Smooth muscle cell (in vitro differentiated cells): ENCODE data around the gene KIAA1549. TPM values are rescaled to one million over a fixed set of nuclear protein-coding genes. Genes with fewer than 3 reads are reported as not detected.
A peak's percentile ranks its signal among the peaks of the same experiment; 100 is the strongest.

Experiments
- DNase-seq: peaks from one replicate; lab custom pipeline; 2025; ENCODE audit not compliant: unreplicated experiment; lab: John Stamatoyannopoulos, UW
- H2AFZ ChIP-seq: fragments of 200-600 bp; sonication (generic); 2 replicates; pipeline ENCODE4 v1.6.0; 2016; ENCODE audit warnings: antibody characterized with exemption, low read depth, mild to moderate bottlenecking
- H3F3A ChIP-seq: fragments of 200-600 bp; sonication (generic); 2 replicates; pipeline ENCODE4 v1.6.0; 2017; ENCODE audit warnings: antibody characterized with exemption, low read depth
- H3K27ac ChIP-seq: fragments of 200-600 bp; sonication (generic); 2 replicates; pipeline ENCODE4 v1.5.1; 2016; ENCODE audit warnings: low read depth, mild to moderate bottlenecking
- H3K27me3 ChIP-seq: fragments of 200-600 bp; sonication (generic); 2 replicates; pipeline ENCODE4 v1.6.1; 2016; ENCODE audit warnings: low read depth, mild to moderate bottlenecking
- H3K36me3 ChIP-seq: fragments of 200-600 bp; sonication (generic); 2 replicates; pipeline ENCODE4 v1.5.1; 2016; ENCODE audit warnings: low read depth
- H3K4me1 ChIP-seq: fragments of 200-600 bp; sonication (generic); 2 replicates; pipeline ENCODE4 v1.5.1; 2016; ENCODE audit warnings: low read depth
- H3K4me2 ChIP-seq: fragments of 200-600 bp; sonication (generic); 2 replicates; pipeline ENCODE4 v1.6.0; 2016; ENCODE audit warnings: mild to moderate bottlenecking
- H3K4me3 ChIP-seq: fragments of 200-600 bp; sonication (generic); 2 replicates; pipeline ENCODE4 v1.5.1; 2016; ENCODE audit warnings: mild to moderate bottlenecking
- H3K79me2 ChIP-seq: fragments of 200-600 bp; sonication (generic); 2 replicates; pipeline ENCODE4 v1.6.0; 2016; ENCODE audit warnings: low read depth, mild to moderate bottlenecking
- H3K9ac ChIP-seq: fragments of 200-600 bp; sonication (generic); 2 replicates; pipeline ENCODE4 v1.6.0; 2016; ENCODE audit warnings: low read depth
- H3K9me3 ChIP-seq: fragments of 200-600 bp; sonication (generic); replicated peaks from 2 replicates; pipeline ENCODE4 v1.5.1; 2016; ENCODE audit warnings: low read depth
- H4K20me1 ChIP-seq: fragments of 200-600 bp; sonication (generic); 2 replicates; pipeline ENCODE4 v1.6.0; 2016; ENCODE audit warnings: low read depth
- WGBS: methylation state at CpG from one replicate; pipeline ENCODE4 v1.1.7; 2016; ENCODE audit warnings: low lambda C conversion rate; 5-methylcytosine and 5-hydroxymethylcytosine counted together
- polyA plus RNA-seq: library from polyadenylated mRNA; unstranded; fragments of >200 nt; fragmentation: Nextera tagmentation; extraction: Ambion mirVana; gene quantifications from 2 replicates; pipeline ENCODE4 v1.2.1, GENCODE V29; 2016
- total RNA-seq: library from RNA; depleted of rRNA; stranded (reverse); fragments of >200 nt; gene quantifications from 2 replicates; pipeline ENCODE4 v1.2.3, GENCODE V29; 2014
- TF ChIP-seq, protein P1 (sequence below): fragments of 200-600 bp; sonication (generic); IDR thresholded peaks from 2 replicates; pipeline ENCODE4 v1.5.1; 2017; ENCODE audit warnings: borderline replicate concordance, mild to moderate bottlenecking, antibody characterized with exemption; ENCODE audit not compliant: insufficient read depth, poor library complexity, severe bottlenecking

Gene KIAA1549
- total and polyA plus RNA-seq, 2 experiments from 2014 or later, result 4.1 to 7.1 TPM

DNA sequence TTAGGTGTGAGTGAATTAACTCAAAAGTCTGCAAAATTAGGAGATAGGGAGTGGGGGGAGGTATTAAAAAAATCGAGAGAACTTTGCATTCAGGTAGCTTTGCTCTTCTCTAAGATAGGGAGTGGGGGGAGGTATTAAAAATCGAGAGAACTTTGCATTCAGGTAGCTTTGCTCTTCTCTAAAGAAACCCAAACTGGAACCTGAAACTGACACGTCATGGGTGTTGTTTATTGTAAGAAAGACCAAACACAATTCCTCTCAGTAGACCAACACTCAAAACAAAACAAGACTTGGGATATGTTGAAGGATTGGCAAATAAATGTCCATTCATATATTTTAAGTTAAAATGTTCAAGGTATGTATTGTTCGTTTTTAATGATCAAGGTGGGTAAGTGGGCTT is 87.9 kb downstream of the KIAA1549 start:
- Histone ChIP-seq H2AFZ (no peak overlapping the region), H3K9me3 (no peaks in the 10 kb centered on the region), H3K4me1 (peaks cover 13% of the 10 kb centered on the region), H3K4me3 (no peak overlapping the region), H3F3A (no peaks in the 10 kb centered on the region), H3K27ac (no peak overlapping the region), H3K36me3 (no peaks in the 10 kb centered on the region), H3K4me2 (no peak overlapping the region), H3K27me3 (no peaks in the 10 kb centered on the region), H4K20me1 (no peaks in the 10 kb centered on the region), H3K79me2 (no peaks in the 10 kb centered on the region), H3K9ac (no peak overlapping the region)
- DNase-seq, result no peak
- 95% methylated on average over 4 of the region's 4 CpGs for WGBS
- TF ChIP-seq, protein P1, sequence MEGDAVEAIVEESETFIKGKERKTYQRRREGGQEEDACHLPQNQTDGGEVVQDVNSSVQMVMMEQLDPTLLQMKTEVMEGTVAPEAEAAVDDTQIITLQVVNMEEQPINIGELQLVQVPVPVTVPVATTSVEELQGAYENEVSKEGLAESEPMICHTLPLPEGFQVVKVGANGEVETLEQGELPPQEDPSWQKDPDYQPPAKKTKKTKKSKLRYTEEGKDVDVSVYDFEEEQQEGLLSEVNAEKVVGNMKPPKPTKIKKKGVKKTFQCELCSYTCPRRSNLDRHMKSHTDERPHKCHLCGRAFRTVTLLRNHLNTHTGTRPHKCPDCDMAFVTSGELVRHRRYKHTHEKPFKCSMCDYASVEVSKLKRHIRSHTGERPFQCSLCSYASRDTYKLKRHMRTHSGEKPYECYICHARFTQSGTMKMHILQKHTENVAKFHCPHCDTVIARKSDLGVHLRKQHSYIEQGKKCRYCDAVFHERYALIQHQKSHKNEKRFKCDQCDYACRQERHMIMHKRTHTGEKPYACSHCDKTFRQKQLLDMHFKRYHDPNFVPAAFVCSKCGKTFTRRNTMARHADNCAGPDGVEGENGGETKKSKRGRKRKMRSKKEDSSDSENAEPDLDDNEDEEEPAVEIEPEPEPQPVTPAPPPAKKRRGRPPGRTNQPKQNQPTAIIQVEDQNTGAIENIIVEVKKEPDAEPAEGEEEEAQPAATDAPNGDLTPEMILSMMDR, result no peak

DNA sequence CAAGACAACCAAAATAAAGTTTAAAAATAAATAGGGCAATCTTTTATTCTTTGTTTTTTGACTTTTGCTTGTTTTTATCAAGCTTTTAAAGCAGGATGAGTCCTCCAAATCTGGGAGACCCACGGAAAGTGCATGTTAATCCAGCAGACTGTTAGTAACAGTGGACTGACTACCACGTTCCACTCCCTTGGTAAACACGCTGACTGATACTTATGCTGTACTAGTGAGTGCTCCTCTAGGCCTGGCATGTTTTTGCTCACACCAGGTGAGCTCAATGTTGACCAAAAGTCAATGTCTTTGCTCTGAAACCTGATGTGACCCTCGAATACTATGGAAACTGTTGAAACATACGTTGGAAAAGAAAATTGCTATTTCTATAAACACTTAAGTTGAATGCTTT is 88.4 kb downstream of the KIAA1549 start:
- H3K9ac ChIP-seq, result no peak overlapping the region
- no peak for DNase-seq
- WGBS, result 81% methylated on average over 5 of the region's 5 CpGs
- no peak overlapping the region for H2AFZ ChIP-seq
- no peaks in the 10 kb centered on the region for H3F3A ChIP-seq
- H3K79me2 ChIP-seq, result no peaks in the 10 kb centered on the region
- H3K36me3 ChIP-seq, result no peaks in the 10 kb centered on the region
- TF ChIP-seq, protein P1, result no peak
- no peak overlapping the region for H3K4me2 ChIP-seq
- H4K20me1 ChIP-seq, result no peaks in the 10 kb centered on the region
- no peak overlapping the region for H3K4me3 ChIP-seq
- H3K9me3 ChIP-seq, result no peaks in the 10 kb centered on the region
- H3K4me1 ChIP-seq, result peaks cover 13% of the 10 kb centered on the region
- no peaks in the 10 kb centered on the region for H3K27me3 ChIP-seq
- H3K27ac ChIP-seq, result no peak overlapping the region

DNA sequence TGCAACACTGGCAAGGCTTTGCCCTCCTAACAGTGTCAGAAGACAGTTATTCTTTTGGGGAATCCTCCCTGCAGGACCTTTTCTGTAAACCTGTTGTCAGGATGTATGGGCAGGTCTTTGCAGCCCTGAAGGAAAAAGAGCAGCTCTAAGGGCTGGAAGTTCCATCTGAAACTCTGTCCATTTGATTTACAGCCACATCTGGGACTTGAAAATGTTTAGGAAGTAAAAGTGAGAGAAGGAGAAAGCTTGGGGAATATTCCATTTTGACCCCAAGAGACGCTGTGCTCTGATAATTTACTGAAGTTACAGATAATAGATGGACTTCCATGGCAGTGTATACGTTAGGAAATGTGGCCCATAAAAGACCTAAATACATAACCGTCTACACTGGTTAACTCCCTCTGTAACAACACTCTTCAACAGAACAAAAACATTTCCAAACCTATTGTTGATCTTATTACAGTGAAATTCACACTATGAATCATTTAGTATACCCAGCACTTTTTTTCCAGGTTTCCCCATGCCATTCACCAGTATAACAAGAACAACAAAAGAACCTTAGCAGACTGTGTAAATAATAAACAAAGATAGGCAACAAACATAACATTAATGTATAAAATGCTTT is 89.1 kb downstream of the KIAA1549 start:
- no peak overlapping the region for H3K9ac ChIP-seq
- WGBS, result 64% methylated on average over 3 of the region's 3 CpGs
- no peak overlapping the region for H2AFZ ChIP-seq
- H3K4me2 ChIP-seq, result peak overlapping the region; percentile 48
- peak overlapping the region; percentile 55 for H3K27ac ChIP-seq
- H3K79me2 ChIP-seq, result no peaks in the 10 kb centered on the region
- H4K20me1 ChIP-seq, result no peaks in the 10 kb centered on the region
- no peaks in the 10 kb centered on the region for H3F3A ChIP-seq
- TF ChIP-seq, protein P1, result no peak
- H3K4me3 ChIP-seq, result no peak overlapping the region
- H3K9me3 ChIP-seq, result no peaks in the 10 kb centered on the region
- DNase-seq, result no peak
- no peaks in the 10 kb centered on the region for H3K27me3 ChIP-seq
- H3K36me3 ChIP-seq, result no peaks in the 10 kb centered on the region
- H3K4me1 ChIP-seq, result peaks cover 13% of the 10 kb centered on the region

DNA sequence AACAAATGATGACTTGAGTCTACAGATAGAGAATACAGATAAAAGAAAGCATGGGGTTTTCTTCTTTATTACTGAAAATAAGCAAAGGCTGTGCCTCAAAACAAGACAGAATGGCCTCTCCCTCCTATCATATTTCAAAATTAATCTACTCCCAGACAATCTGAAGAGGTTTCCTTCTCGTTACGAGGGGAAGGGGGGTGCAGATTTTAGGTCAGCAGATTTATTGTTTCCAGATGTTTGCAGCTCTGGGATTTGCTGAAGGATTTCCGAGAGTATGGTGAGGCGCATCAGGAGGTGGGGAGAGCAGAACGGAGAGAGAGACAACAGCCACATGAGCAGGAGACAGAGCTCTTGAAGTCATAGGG is 89.8 kb downstream of the KIAA1549 start:
- 36% methylated on average over 5 of the region's 5 CpGs for WGBS
- Histone ChIP-seq H2AFZ (no peak overlapping the region), H3K79me2 (no peaks in the 10 kb centered on the region), H3K9ac (no peak overlapping the region), H3K36me3 (no peaks in the 10 kb centered on the region), H4K20me1 (no peaks in the 10 kb centered on the region), H3K4me2 (peak overlapping the region; percentile 48), H3F3A (no peaks in the 10 kb centered on the region), H3K9me3 (no peaks in the 10 kb centered on the region), H3K27ac (peak overlapping the region; percentile 55), H3K4me3 (no peak overlapping the region), H3K4me1 (peaks cover 13% of the 10 kb centered on the region), H3K27me3 (no peaks in the 10 kb centered on the region)
- TF ChIP-seq, protein P1, result no peak
- no peak for DNase-seq
